HepG2 (cell line): ENCODE data around the gene KIAA0232. TPM values are rescaled to one million over a fixed set of nuclear protein-coding genes. Genes with fewer than 3 reads are reported as not detected.
A peak's percentile ranks its signal among the peaks of the same experiment; 100 is the strongest.

Experiments used
- ATAC-seq: fragments of 200-7000 bp; cut with Tn5 transposase; 3 replicates; pipeline ENCODE4 v1.9.1; 2020; ENCODE audit warnings: mild to moderate bottlenecking, moderate library complexity
- BruUV-seq: library from RNA; stranded (reverse); fragments of 400-500 nt; replicated peaks from 2 replicates; lab custom pipeline; 2021; lab: Mats Ljungman, UMichigan
- CTCF ChIA-PET: fragments of 300-600 bp; formaldehyde crosslinking; extraction: SDS; loops from one replicate; lab custom pipeline; 2021; ENCODE audit warnings: low total read pairs, inconsistent platforms, low intra/inter-chr PET ratio; lab: Yijun Ruan, JAX
- POLR2A ChIA-PET: fragments of 350-600 bp; sonication (Branson Sonifier 250); formaldehyde crosslinking; loops from one replicate; lab custom pipeline; 2020; ENCODE audit warnings: antibody characterized with exemption, inconsistent platforms; lab: Yijun Ruan, JAX
- DNase-seq: peaks from one replicate; pipeline ENCODE4 v3.0.0-alpha.2; 2015; ENCODE audit warnings: low spot score
- FAIRE-seq: peaks from 3 replicates; lab custom pipeline; 2011; peaks lifted over from hg19 to GRCh38; lab: Jason Lieb, UNC
- H2AFZ ChIP-seq: one replicate; pipeline ENCODE4 v1.6.1; 2011; ENCODE audit warnings: low read length, inconsistent platforms
- H3K27ac ChIP-seq: fragments of 300-600 bp; 3 replicates; pipeline ENCODE4 v1.8.0; 2011; ENCODE audit warnings: mixed run types, mild to moderate bottlenecking, mixed read lengths, low read length, inconsistent platforms; ENCODE audit not compliant: insufficient read depth; ENCODE audit errors: extremely low read length
- H3K27me3 ChIP-seq, 2 experiments: fragments of 200-600 bp in 1 of 2; 2 replicates in 1 of 2; 3 replicates in 1 of 2; pipeline versions ENCODE4 v1.6.0 to v1.8.0; 2011; ENCODE audit warnings: low read length in 2 of 2, mild to moderate bottlenecking in 2 of 2, moderate library complexity in 2 of 2, inconsistent platforms in 1 of 2; ENCODE audit not compliant: insufficient read depth in 2 of 2, control insufficient read depth in 1 of 2
- H3K36me3 ChIP-seq, 2 experiments: fragments of 200-600 bp in 1 of 2; replicated peaks in 1 of 2; 2 replicates in 1 of 2; 3 replicates in 1 of 2; pipeline versions ENCODE4 v1.5.1 to v1.8.0; 2011; ENCODE audit warnings: low read length in 2 of 2, inconsistent platforms in 1 of 2; ENCODE audit not compliant: insufficient read depth in 2 of 2, control insufficient read depth in 1 of 2
- H3K4me1 ChIP-seq: 2 replicates; pipeline ENCODE4 v1.5.1; 2012; ENCODE audit warnings: low read length, inconsistent platforms; ENCODE audit not compliant: insufficient read depth
- H3K4me2 ChIP-seq: 2 replicates; pipeline ENCODE4 v1.6.0; 2011; ENCODE audit warnings: low read depth, low read length, inconsistent platforms
- H3K4me3 ChIP-seq, 3 experiments: fragments of 200-600 bp in 1 of 3; sonication (generic), shearing (Covaris generic) in 1 of 3; replicated peaks in 1 of 3; 2 replicates each; pipeline ENCODE4 v1.5.1; 2011 to 2016; ENCODE audit warnings: low read length in 3 of 3, inconsistent platforms in 2 of 3, low read depth in 2 of 3, mild to moderate bottlenecking in 2 of 3, control low read depth in 1 of 3, mixed read lengths in 1 of 3; ENCODE audit not compliant: insufficient read depth in 1 of 3
- H3K79me2 ChIP-seq: one replicate; pipeline ENCODE4 v1.6.1; 2011; ENCODE audit warnings: low read length, inconsistent platforms; ENCODE audit not compliant: insufficient read depth
- H3K9ac ChIP-seq: 2 replicates; pipeline ENCODE4 v1.6.0; 2011; ENCODE audit warnings: mild to moderate bottlenecking, low read depth, low read length, inconsistent platforms; ENCODE audit not compliant: insufficient read depth
- H3K9me3 ChIP-seq: 2 replicates; pipeline ENCODE4 v1.5.1; 2012; ENCODE audit warnings: mild to moderate bottlenecking, low read length
- H4K20me1 ChIP-seq: 2 replicates; pipeline ENCODE4 v1.6.0; 2011; ENCODE audit warnings: inconsistent platforms, mild to moderate bottlenecking, low read length, moderate library complexity; ENCODE audit not compliant: insufficient read depth
- AFF4 ChIP-seq: sonication (generic); formaldehyde crosslinking; IDR thresholded peaks from 2 replicates; pipeline ENCODE4 v1.4.0; 2020; ENCODE audit warnings: missing genetic modification reagents
- DR1 ChIP-seq: sonication (generic); formaldehyde crosslinking; IDR thresholded peaks from 2 replicates; pipeline ENCODE4 v1.8.0; 2021; ENCODE audit warnings: mild to moderate bottlenecking, missing genetic modification reagents, inconsistent platforms
- HIC2 ChIP-seq: sonication (generic); formaldehyde crosslinking; IDR thresholded peaks from 2 replicates; pipeline ENCODE4 v1.9.0; 2022; ENCODE audit warnings: low read depth, missing genetic modification reagents
- MYNN ChIP-seq: sonication (generic); formaldehyde crosslinking; IDR thresholded peaks from 2 replicates; pipeline ENCODE4 v1.4.0; 2020; ENCODE audit warnings: mild to moderate bottlenecking, low read depth, missing genetic modification reagents
- ONECUT2 ChIP-seq: sonication (generic); formaldehyde crosslinking; IDR thresholded peaks from 2 replicates; pipeline ENCODE4 v1.4.0; 2020; ENCODE audit warnings: missing genetic modification reagents
- PRDM4 ChIP-seq: sonication (generic); formaldehyde crosslinking; IDR thresholded peaks from 2 replicates; pipeline ENCODE4 v1.9.0; 2021; ENCODE audit warnings: missing genetic modification reagents, borderline replicate concordance
- RBAK ChIP-seq: sonication (generic); formaldehyde crosslinking; IDR thresholded peaks from 2 replicates; pipeline ENCODE4 v1.5.1; 2020; ENCODE audit warnings: mild to moderate bottlenecking, missing genetic modification reagents
- ZNF550 ChIP-seq: sonication (generic); formaldehyde crosslinking; IDR thresholded peaks from 2 replicates; pipeline ENCODE4 v1.4.0; 2020; ENCODE audit warnings: mild to moderate bottlenecking, missing genetic modification reagents, borderline replicate concordance
- ZNF563 ChIP-seq: sonication (generic); formaldehyde crosslinking; IDR thresholded peaks from 2 replicates; pipeline ENCODE4 v1.8.0; 2022; ENCODE audit warnings: mild to moderate bottlenecking, moderate library complexity, missing genetic modification reagents
- ZNF672 ChIP-seq: sonication (generic); formaldehyde crosslinking; IDR thresholded peaks from 2 replicates; pipeline ENCODE4 v1.8.1; 2022; ENCODE audit warnings: missing genetic modification reagents
- WGBS: methylation state at CpG from one replicate; pipeline ENCODE4 v1.1.6; 2017; ENCODE audit warnings: low lambda C conversion rate; 5-methylcytosine and 5-hydroxymethylcytosine counted together
- in situ Hi-C: cut with HindIII; loops from 2 replicates; pipeline ENCODE4 v1.10.0; 2017; ENCODE audit warnings: low pct_unique_long_range_greater_than_20kb; ENCODE audit not compliant: extremely low pct_ligation_motif_present
- intact Hi-C: fragments of 100-400 bp; cut with micrococcal nuclease; formaldehyde crosslinking; loops from one replicate; pipeline ENCODE4 v1.10.0; 2022; ENCODE audit not compliant: unreplicated experiment
- polyA plus RNA-seq, 8 experiments: library from polyadenylated mRNA; depleted of rRNA in 3 of 8; stranded (reverse) in 7 of 8; unstranded in 1 of 8; fragments of >200 nt; fragmentation: Illumina TruSeq in 4 of 8; extraction: Trizol in 4 of 8; gene quantifications; 2 replicates each; pipeline versions ENCODE4 v1.2.1 to v1.2.3, GENCODE V29; 2011 to 2016; ENCODE audit warnings: low read depth in 4 of 8, missing spikeins in 1 of 8, mixed read lengths in 1 of 8; ENCODE audit not compliant: insufficient read depth in 1 of 8
- total RNA-seq, 5 experiments: library from RNA; depleted of rRNA; stranded (reverse); fragments of >200 nt; fragmentation: Illumina TruSeq; extraction: Trizol; gene quantifications; 2 replicates each; pipeline ENCODE4 v1.2.3, GENCODE V29; 2016; ENCODE audit warnings: low read depth in 1 of 5

Gene KIAA0232
- total and polyA plus RNA-seq, 2 of the 13 experiments (the other 11 are each of a cell fraction or from before 2014, with no cell fraction given), result 7.8 to 17.1 TPM

GRCh38 chr4:6858997-6859396 lies 76.5 kb downstream of the KIAA0232 start:
- no peak overlapping the region for H3K9ac ChIP-seq
- H4K20me1 ChIP-seq, result no peaks in the 10 kb centered on the region
- no peak overlapping the region for H3K4me3 ChIP-seq
- POLR2A ChIA-PET, result no interaction called here
- no TSS peak for BruUV-seq
- FAIRE-seq, result no peak
- intact Hi-C loops, result no loop called here
- WGBS, result 89% methylated on average over 6 of the region's 6 CpGs
- H3K9me3 ChIP-seq, result no peaks in the 10 kb centered on the region
- in situ Hi-C loops, result no loop called here
- no peaks in the 10 kb centered on the region for H3K27me3 ChIP-seq
- H3K79me2 ChIP-seq, result peaks cover 5% of the 10 kb centered on the region
- peaks cover 20 to 60% of the 10 kb centered on the region in 2 experiments for H3K36me3 ChIP-seq
- CTCF ChIA-PET, result no interaction called here
- peaks cover 34% of the 10 kb centered on the region for H3K4me1 ChIP-seq
- no peak overlapping the region for H3K4me2 ChIP-seq
- H2AFZ ChIP-seq, result no peak overlapping the region
- no peak for TF ChIP-seq ONECUT2 (CRISPR knock-in tag)
- no peak for TF ChIP-seq HIC2 (CRISPR knock-in tag)
- TF ChIP-seq AFF4 (CRISPR knock-in tag), result no peak
- no peak for TF ChIP-seq MYNN (CRISPR knock-in tag)
- no peak for TF ChIP-seq ZNF550
- TF ChIP-seq RBAK (CRISPR knock-in tag), result no peak
- TF ChIP-seq DR1 (CRISPR knock-in tag), result no peak
- no peak for TF ChIP-seq PRDM4 (CRISPR knock-in tag)
- TF ChIP-seq ZNF672, result no peak
- TF ChIP-seq ZNF563 (CRISPR knock-in tag), result no peak
- TF ChIP-seq, all 625 proteins: peak for 0
- DNase-seq (no peak), ATAC-seq (no peak)
- H3K27ac ChIP-seq, result peak overlapping the region; percentile 49
